Nephron (organoid): ENCODE results near the gene KIAA1671.
A peak's percentile ranks its signal among the peaks of the same experiment; 100 is the strongest.

Experiments
- H3K27ac Mint-ChIP-seq, 3 experiments: 2 replicates each; pipeline ENCODE4 v1.8.0; 2020; ENCODE audit warnings: mixed read lengths in 3 of 3, mild to moderate bottlenecking in 2 of 3, moderate library complexity in 1 of 3
- H3K27me3 Mint-ChIP-seq: 2 replicates; pipeline ENCODE4 v1.8.0; 2021; ENCODE audit warnings: low read depth, mild to moderate bottlenecking, moderate library complexity, mixed read lengths
- H3K36me3 Mint-ChIP-seq: 2 replicates; pipeline ENCODE4 v1.8.0; 2020; ENCODE audit warnings: low read depth, mixed read lengths
- H3K4me1 Mint-ChIP-seq: 2 replicates; pipeline ENCODE4 v1.8.0; 2020; ENCODE audit warnings: mixed read lengths
- H3K4me3 Mint-ChIP-seq, 3 experiments: 2 replicates each; pipeline ENCODE4 v1.8.0; 2020; ENCODE audit warnings: mild to moderate bottlenecking in 3 of 3, mixed read lengths in 3 of 3, moderate library complexity in 2 of 3
- H3K9me3 Mint-ChIP-seq: 2 replicates; pipeline ENCODE4 v1.8.0; 2020; ENCODE audit warnings: mixed read lengths
- TF ChIP-seq, protein P1 (sequence below), 3 experiments: fragments of 200-600 bp; sonication (generic); IDR thresholded peaks; one replicate each; pipeline ENCODE4 v1.5.0; 2021; ENCODE audit warnings: antibody characterized with exemption in 3 of 3; ENCODE audit not compliant: unreplicated experiment in 3 of 3

Gene KIAA1671

GRCh38 chr22:25090225-25090890, 137.8 kb downstream of the KIAA1671 start:
- Mint-ChIP-seq H3K4me3 (no peak overlapping the region), H3K36me3 (no peaks in the 10 kb centered on the region), H3K9me3 (no peaks in the 10 kb centered on the region), H3K27me3 (peaks cover 8% of the 10 kb centered on the region), H3K4me1 (peaks cover 52% of the 10 kb centered on the region), H3K27ac (no peak overlapping the region)
- TF ChIP-seq, protein P1, sequence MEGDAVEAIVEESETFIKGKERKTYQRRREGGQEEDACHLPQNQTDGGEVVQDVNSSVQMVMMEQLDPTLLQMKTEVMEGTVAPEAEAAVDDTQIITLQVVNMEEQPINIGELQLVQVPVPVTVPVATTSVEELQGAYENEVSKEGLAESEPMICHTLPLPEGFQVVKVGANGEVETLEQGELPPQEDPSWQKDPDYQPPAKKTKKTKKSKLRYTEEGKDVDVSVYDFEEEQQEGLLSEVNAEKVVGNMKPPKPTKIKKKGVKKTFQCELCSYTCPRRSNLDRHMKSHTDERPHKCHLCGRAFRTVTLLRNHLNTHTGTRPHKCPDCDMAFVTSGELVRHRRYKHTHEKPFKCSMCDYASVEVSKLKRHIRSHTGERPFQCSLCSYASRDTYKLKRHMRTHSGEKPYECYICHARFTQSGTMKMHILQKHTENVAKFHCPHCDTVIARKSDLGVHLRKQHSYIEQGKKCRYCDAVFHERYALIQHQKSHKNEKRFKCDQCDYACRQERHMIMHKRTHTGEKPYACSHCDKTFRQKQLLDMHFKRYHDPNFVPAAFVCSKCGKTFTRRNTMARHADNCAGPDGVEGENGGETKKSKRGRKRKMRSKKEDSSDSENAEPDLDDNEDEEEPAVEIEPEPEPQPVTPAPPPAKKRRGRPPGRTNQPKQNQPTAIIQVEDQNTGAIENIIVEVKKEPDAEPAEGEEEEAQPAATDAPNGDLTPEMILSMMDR (IDR thresholded peaks at IDR 0.05; ENCODE audit: unreplicated experiment in 3 of 3), result no peak

DNA sequence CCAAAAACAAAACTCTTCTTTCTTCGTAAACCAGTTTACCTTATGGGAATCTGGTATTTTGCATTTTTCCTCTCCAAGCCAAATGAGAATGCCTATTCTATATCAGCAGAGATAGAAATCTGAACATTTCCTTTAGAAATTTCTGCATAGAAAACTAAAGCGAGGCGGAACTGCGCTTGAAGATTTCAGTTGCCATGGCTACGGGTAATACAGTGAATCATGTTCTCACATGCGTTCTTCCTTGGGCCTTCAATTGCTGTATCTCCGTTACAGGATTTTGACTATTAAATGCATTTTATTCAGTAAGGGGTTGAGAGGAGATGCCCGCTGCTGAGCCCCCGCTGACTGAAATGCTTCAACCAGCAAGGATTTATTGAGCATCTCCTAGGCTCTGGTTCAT, 138.9 kb downstream of the KIAA1671 start:
- TF ChIP-seq, protein P1 (IDR thresholded peaks at IDR 0.05; ENCODE audit: unreplicated experiment in 3 of 3), result no peak
- H3K4me1 Mint-ChIP-seq, result peaks cover 41% of the 10 kb centered on the region
- H3K9me3 Mint-ChIP-seq, result no peaks in the 10 kb centered on the region
- peaks cover 8% of the 10 kb centered on the region for H3K27me3 Mint-ChIP-seq
- H3K4me3 Mint-ChIP-seq, result no peak overlapping the region
- H3K27ac Mint-ChIP-seq, result no peak overlapping the region
- H3K36me3 Mint-ChIP-seq, result no peaks in the 10 kb centered on the region

GRCh38 chr22:25092119-25092518, 139.6 kb downstream of the KIAA1671 start:
- Mint-ChIP-seq H3K27ac (no peak overlapping the region), H3K27me3 (peaks cover 4% of the 10 kb centered on the region), H3K9me3 (no peaks in the 10 kb centered on the region), H3K4me3 (no peak overlapping the region), H3K4me1 (peaks cover 34% of the 10 kb centered on the region), H3K36me3 (no peaks in the 10 kb centered on the region)
- TF ChIP-seq, protein P1 (IDR thresholded peaks at IDR 0.05; ENCODE audit: unreplicated experiment in 3 of 3), result no peak

DNA sequence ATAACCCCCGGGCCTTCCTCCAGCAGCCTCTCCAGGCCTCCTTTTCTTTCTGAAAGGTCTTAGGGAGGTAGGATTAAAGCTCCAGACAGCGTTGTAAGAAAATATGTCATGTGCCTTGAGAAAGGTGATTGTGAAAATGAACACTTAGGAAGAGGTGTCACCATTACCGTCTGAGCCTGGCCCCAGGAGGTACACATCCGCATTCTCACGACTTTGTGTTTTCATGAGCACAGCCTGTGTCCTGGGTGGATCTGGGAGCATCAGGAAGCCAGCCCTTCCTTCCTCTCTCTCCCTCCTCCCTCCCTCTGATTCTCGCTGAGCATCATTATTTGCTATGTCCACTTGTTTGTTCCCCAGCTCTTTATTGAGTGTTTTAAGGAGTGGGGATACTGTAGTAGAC, 142.1 kb downstream of the KIAA1671 start:
- Mint-ChIP-seq H3K9me3 (no peaks in the 10 kb centered on the region), H3K27ac (no peak overlapping the region), H3K27me3 (peaks cover 4% of the 10 kb centered on the region), H3K4me1 (peaks cover 27% of the 10 kb centered on the region), H3K36me3 (no peaks in the 10 kb centered on the region), H3K4me3 (no peak overlapping the region)
- TF ChIP-seq, protein P1 (IDR thresholded peaks at IDR 0.05; ENCODE audit: unreplicated experiment in 3 of 3), result no peak

DNA sequence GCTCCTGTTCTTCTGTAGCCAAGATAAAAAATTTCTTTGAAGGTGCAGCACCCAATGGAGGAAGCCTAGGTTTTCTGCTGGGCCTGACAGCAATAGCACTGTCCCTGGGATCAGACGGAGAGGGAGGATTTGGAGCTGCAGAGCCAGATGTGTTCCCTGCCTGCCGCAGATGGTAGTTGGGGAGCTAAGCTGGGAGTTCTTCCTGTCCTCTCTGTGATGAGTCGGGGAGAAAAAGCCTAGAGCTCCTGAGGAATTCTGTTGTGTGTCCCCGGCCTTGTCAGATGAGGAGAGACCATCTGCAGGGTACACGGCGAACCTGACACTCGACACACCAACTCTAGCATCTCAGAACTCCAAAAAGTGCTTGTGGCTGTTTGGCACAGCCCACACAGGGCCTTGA, 143.4 kb downstream of the KIAA1671 start:
- Mint-ChIP-seq H3K27me3 (peaks cover 4% of the 10 kb centered on the region), H3K4me1 (peaks cover 27% of the 10 kb centered on the region), H3K27ac (peak overlapping the region in 1 of 3 experiments; percentile 1), H3K36me3 (no peaks in the 10 kb centered on the region), H3K4me3 (no peak overlapping the region), H3K9me3 (no peaks in the 10 kb centered on the region)
- TF ChIP-seq, protein P1 (IDR thresholded peaks at IDR 0.05; ENCODE audit: unreplicated experiment in 3 of 3), result no peak
